MCF 10A (cell line): ENCODE measurements around the gene HOXB13. TPM values are rescaled to one million over a fixed set of nuclear protein-coding genes. Genes with fewer than 3 reads are reported as not detected.

ENCODE experiments used
- BruUV-seq: library from RNA; stranded (reverse); fragments of 400-500 nt; replicated peaks from 2 replicates; lab custom pipeline; 2021; lab: Mats Ljungman, UMichigan
- CTCF ChIA-PET: fragments of 300-600 bp; sonication (Branson Sonifier 250); formaldehyde crosslinking; extraction: SDS; loops from one replicate; lab custom pipeline; 2021; ENCODE audit warnings: antibody characterized with exemption, inconsistent platforms; lab: Yijun Ruan, JAX
- POLR2A ChIA-PET: fragments of 300-600, 350-650 bp; sonication (Branson Sonifier 250); formaldehyde crosslinking; extraction: SDS; loops from one replicate; lab custom pipeline; 2020; ENCODE audit warnings: antibody characterized with exemption, inconsistent platforms; lab: Yijun Ruan, JAX
- DNase-seq: peaks from one replicate; pipeline ENCODE4 v3.0.0-alpha.2; 2018; ENCODE audit not compliant: unreplicated experiment
- H3K27ac Mint-ChIP-seq: one replicate; pipeline ENCODE4 v1.8.0; 2022; ENCODE audit warnings: mild to moderate bottlenecking, low read depth, mixed read lengths; ENCODE audit not compliant: unreplicated experiment
- H3K27me3 Mint-ChIP-seq: one replicate; pipeline ENCODE4 v1.8.0; 2022; ENCODE audit warnings: mixed read lengths; ENCODE audit not compliant: insufficient read depth, unreplicated experiment
- H3K36me3 Mint-ChIP-seq: one replicate; pipeline ENCODE4 v1.8.0; 2022; ENCODE audit warnings: mild to moderate bottlenecking, moderate library complexity, mixed read lengths; ENCODE audit not compliant: insufficient read depth, unreplicated experiment
- H3K4me1 Mint-ChIP-seq: one replicate; pipeline ENCODE4 v1.8.0; 2022; ENCODE audit warnings: mixed read lengths; ENCODE audit not compliant: insufficient read depth, unreplicated experiment
- H3K4me3 Mint-ChIP-seq: one replicate; pipeline ENCODE4 v1.8.0; 2022; ENCODE audit warnings: mild to moderate bottlenecking, moderate library complexity, mixed read lengths; ENCODE audit not compliant: unreplicated experiment
- H3K9me3 Mint-ChIP-seq: one replicate; pipeline ENCODE4 v1.8.0; 2022; ENCODE audit warnings: mixed read lengths; ENCODE audit not compliant: unreplicated experiment
- CTCF ChIP-seq: fragments of 200-600 bp; IDR thresholded peaks from one replicate; pipeline ENCODE4 v1.8.0; 2022; ENCODE audit warnings: antibody characterized with exemption, mild to moderate bottlenecking; ENCODE audit not compliant: unreplicated experiment
- intact Hi-C: fragments of 100-400 bp; cut with micrococcal nuclease; formaldehyde crosslinking; loops from 2 replicates; pipeline ENCODE4 v1.14.1; 2022
- total RNA-seq: library from RNA; stranded (reverse); gene quantifications from 2 replicates; pipeline ENCODE4 v1.2.3, GENCODE V29; 2022

HOXB13 gene
- total RNA-seq, 1 experiment from 2014 or later = not detected

- CTCF ChIA-PET = interaction anchor here (0.7 kb wide), 1 partner anchor 50 kb away, joined by 3 read pairs; no protein-coding TSS in a partner anchor
- Mint-ChIP-seq H3K4me3 (no peak overlapping the region), H3K36me3 (peaks cover 5% of the 10 kb centered on the region), H3K27ac (no peak overlapping the region), H3K9me3 (no peaks in the 10 kb centered on the region), H3K4me1 (no peaks in the 10 kb centered on the region), H3K27me3 (peaks cover 82% of the 10 kb centered on the region)
- POLR2A ChIA-PET = no interaction called here
- no peak for DNase-seq
- TF ChIP-seq CTCF = no peak
- BruUV-seq = no TSS peak
- intact Hi-C loops = no loop called here
These were observed 26.8 kb upstream of the HOXB13 start for GRCh38 chr17:48755356-48755755.

GRCh38 chr17:48754500-48755261 is 26.1 kb upstream of the HOXB13 start:
- intact Hi-C loops = no loop called here
- BruUV-seq = no TSS peak
- no peak for DNase-seq
- Mint-ChIP-seq H3K4me1 (no peaks in the 10 kb centered on the region), H3K4me3 (no peak overlapping the region), H3K27me3 (peaks cover 82% of the 10 kb centered on the region), H3K36me3 (peaks cover 3% of the 10 kb centered on the region), H3K27ac (no peak overlapping the region), H3K9me3 (no peaks in the 10 kb centered on the region)
- no peak for TF ChIP-seq CTCF
- CTCF ChIA-PET = no interaction called here
- POLR2A ChIA-PET = no interaction called here

GRCh38 chr17:48753794-48754499 is 25.4 kb upstream of the HOXB13 start:
- POLR2A ChIA-PET = no interaction called here
- H3K27ac Mint-ChIP-seq = no peak overlapping the region
- CTCF ChIA-PET = interaction anchor here (0.6 kb wide), 2 partner anchors 13 to 20 kb away, joined by 3 to 4 read pairs; no protein-coding TSS in a partner anchor
- no TSS peak for BruUV-seq
- H3K9me3 Mint-ChIP-seq = no peaks in the 10 kb centered on the region
- H3K36me3 Mint-ChIP-seq = no peaks in the 10 kb centered on the region
- TF ChIP-seq CTCF = no peak
- no peak for DNase-seq
- no peak overlapping the region for H3K4me3 Mint-ChIP-seq
- H3K27me3 Mint-ChIP-seq = peaks cover 82% of the 10 kb centered on the region
- no peaks in the 10 kb centered on the region for H3K4me1 Mint-ChIP-seq
- intact Hi-C loops = no loop called here
